ENCODE results near the gene TRPM5. TPM values are rescaled to one million over a fixed set of nuclear protein-coding genes. Genes with fewer than 3 reads are reported as not detected.

The TRPM5 gene
- total and polyA plus RNA-seq, 4 donors, result 0.05 TPM; not detected in 3

GRCh38 chr11:2439820-2440219 is 4.5 kb downstream of the TRPM5 start:
- no peak overlapping the region for H3K27ac ChIP-seq (ENCODE audit: low read depth in 1 of 2, low read length in 2 of 2)
- TF ChIP-seq HNF4G (IDR thresholded peaks at IDR 0.05), result no peak
- no peak for TF ChIP-seq ATF3 (IDR thresholded peaks at IDR 0.05)
- no peak for TF ChIP-seq SP1 (IDR thresholded peaks at IDR 0.05)
- TF ChIP-seq JUND (IDR thresholded peaks at IDR 0.05), result no peak
- TF ChIP-seq TAF1 (conservative IDR thresholded peaks at IDR 0.05), result no peak
- no peak for TF ChIP-seq RAD21 (IDR thresholded peaks at IDR 0.05)
- no peak for TF ChIP-seq FOXA2 (IDR thresholded peaks at IDR 0.05)
- TF ChIP-seq, protein P1, sequence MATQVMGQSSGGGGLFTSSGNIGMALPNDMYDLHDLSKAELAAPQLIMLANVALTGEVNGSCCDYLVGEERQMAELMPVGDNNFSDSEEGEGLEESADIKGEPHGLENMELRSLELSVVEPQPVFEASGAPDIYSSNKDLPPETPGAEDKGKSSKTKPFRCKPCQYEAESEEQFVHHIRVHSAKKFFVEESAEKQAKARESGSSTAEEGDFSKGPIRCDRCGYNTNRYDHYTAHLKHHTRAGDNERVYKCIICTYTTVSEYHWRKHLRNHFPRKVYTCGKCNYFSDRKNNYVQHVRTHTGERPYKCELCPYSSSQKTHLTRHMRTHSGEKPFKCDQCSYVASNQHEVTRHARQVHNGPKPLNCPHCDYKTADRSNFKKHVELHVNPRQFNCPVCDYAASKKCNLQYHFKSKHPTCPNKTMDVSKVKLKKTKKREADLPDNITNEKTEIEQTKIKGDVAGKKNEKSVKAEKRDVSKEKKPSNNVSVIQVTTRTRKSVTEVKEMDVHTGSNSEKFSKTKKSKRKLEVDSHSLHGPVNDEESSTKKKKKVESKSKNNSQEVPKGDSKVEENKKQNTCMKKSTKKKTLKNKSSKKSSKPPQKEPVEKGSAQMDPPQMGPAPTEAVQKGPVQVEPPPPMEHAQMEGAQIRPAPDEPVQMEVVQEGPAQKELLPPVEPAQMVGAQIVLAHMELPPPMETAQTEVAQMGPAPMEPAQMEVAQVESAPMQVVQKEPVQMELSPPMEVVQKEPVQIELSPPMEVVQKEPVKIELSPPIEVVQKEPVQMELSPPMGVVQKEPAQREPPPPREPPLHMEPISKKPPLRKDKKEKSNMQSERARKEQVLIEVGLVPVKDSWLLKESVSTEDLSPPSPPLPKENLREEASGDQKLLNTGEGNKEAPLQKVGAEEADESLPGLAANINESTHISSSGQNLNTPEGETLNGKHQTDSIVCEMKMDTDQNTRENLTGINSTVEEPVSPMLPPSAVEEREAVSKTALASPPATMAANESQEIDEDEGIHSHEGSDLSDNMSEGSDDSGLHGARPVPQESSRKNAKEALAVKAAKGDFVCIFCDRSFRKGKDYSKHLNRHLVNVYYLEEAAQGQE (IDR thresholded peaks at IDR 0.05), result no peak
- TF ChIP-seq YY1 (IDR thresholded peaks at IDR 0.05), result no peak
- no peak for TF ChIP-seq GABPA (IDR thresholded peaks at IDR 0.05 in 1 of 2, conservative IDR thresholded peaks at IDR 0.05 in 1 of 2)
- TF ChIP-seq, protein P2, sequence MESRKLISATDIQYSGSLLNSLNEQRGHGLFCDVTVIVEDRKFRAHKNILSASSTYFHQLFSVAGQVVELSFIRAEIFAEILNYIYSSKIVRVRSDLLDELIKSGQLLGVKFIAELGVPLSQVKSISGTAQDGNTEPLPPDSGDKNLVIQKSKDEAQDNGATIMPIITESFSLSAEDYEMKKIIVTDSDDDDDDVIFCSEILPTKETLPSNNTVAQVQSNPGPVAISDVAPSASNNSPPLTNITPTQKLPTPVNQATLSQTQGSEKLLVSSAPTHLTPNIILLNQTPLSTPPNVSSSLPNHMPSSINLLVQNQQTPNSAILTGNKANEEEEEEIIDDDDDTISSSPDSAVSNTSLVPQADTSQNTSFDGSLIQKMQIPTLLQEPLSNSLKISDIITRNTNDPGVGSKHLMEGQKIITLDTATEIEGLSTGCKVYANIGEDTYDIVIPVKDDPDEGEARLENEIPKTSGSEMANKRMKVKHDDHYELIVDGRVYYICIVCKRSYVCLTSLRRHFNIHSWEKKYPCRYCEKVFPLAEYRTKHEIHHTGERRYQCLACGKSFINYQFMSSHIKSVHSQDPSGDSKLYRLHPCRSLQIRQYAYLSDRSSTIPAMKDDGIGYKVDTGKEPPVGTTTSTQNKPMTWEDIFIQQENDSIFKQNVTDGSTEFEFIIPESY (IDR thresholded peaks at IDR 0.05), result no peak
- no peak for TF ChIP-seq EGR1 (IDR thresholded peaks at IDR 0.05; ENCODE audit: low read depth in 2 of 2)
- TF ChIP-seq RXRA (IDR thresholded peaks at IDR 0.05), result no peak
- no peaks in the 10 kb centered on the region for H3K9me3 ChIP-seq (ENCODE audit: control insufficient read depth in 4 of 4, low read length in 3 of 4)
- no peak overlapping the region for H3K4me3 ChIP-seq (ENCODE audit: low read depth in 1 of 3, low read length in 3 of 3)
- peaks cover 0 to 2% (median 0%) of the 10 kb centered on the region in 4 donors for H3K27me3 ChIP-seq (ENCODE audit: control insufficient read depth in 4 of 4, insufficient read depth in 4 of 4, low read length in 3 of 4)
- no peak overlapping the region for H3K9ac ChIP-seq (ENCODE audit: low read depth in 1 of 2, low read length in 2 of 2)
- H3K4me1 ChIP-seq (ENCODE audit: control insufficient read depth in 4 of 4, insufficient read depth in 4 of 4, low read length in 3 of 4), result peaks cover 0 to 3% (median under 1%) of the 10 kb centered on the region in 4 donors
- no peak for DNase-seq (ENCODE audit: low spot score)
- 84% methylated on average over 3 of the region's 3 CpGs for WGBS
- no peaks in the 10 kb centered on the region for H3K36me3 ChIP-seq (ENCODE audit: control insufficient read depth in 4 of 4, insufficient read depth in 3 of 4, low read depth in 1 of 4, low read length in 3 of 4)

GRCh38 chr11:2437516-2437915 is 6.8 kb downstream of the TRPM5 start:
- Histone ChIP-seq H3K4me3 (ENCODE audit: low read depth in 1 of 3, low read length in 3 of 3) (no peak overlapping the region), H3K4me1 (ENCODE audit: control insufficient read depth in 4 of 4, insufficient read depth in 4 of 4, low read length in 3 of 4) (no peaks in the 10 kb centered on the region), H3K9me3 (ENCODE audit: control insufficient read depth in 4 of 4, low read length in 3 of 4) (no peaks in the 10 kb centered on the region), H3K9ac (ENCODE audit: low read depth in 1 of 2, low read length in 2 of 2) (no peak overlapping the region), H3K27ac (ENCODE audit: low read depth in 1 of 2, low read length in 2 of 2) (no peak overlapping the region), H3K27me3 (ENCODE audit: control insufficient read depth in 4 of 4, insufficient read depth in 4 of 4, low read length in 3 of 4) (peaks cover 0 to 2% (median 0%) of the 10 kb centered on the region in 4 donors), H3K36me3 (ENCODE audit: control insufficient read depth in 4 of 4, insufficient read depth in 3 of 4, low read depth in 1 of 4, low read length in 3 of 4) (no peaks in the 10 kb centered on the region)
- WGBS, result 81% methylated on average over 4 of the region's 4 CpGs
- TF ChIP-seq, protein P1 (IDR thresholded peaks at IDR 0.05), result no peak
- TF ChIP-seq YY1 (IDR thresholded peaks at IDR 0.05) (no peak), SP1 (IDR thresholded peaks at IDR 0.05) (no peak), JUND (IDR thresholded peaks at IDR 0.05) (no peak), ATF3 (IDR thresholded peaks at IDR 0.05) (no peak)
- no peak for DNase-seq (ENCODE audit: low spot score)

All from liver (tissue), 9 donors.